ENCODE results near the gene GRIN1. TPM values are rescaled to one million over a fixed set of nuclear protein-coding genes. Genes with fewer than 3 reads are reported as not detected.

The GRIN1 gene
- polyA plus RNA-seq, 4 donors: 0.04 to 0.12 TPM; not detected in 2

- no peak for DNase-seq (ENCODE audit: low read depth in 4 of 4, low spot score in 3 of 4)
Measured at GRCh38 chr9:137173796-137174664, 35.1 kb downstream of the GRIN1 start.

DNA sequence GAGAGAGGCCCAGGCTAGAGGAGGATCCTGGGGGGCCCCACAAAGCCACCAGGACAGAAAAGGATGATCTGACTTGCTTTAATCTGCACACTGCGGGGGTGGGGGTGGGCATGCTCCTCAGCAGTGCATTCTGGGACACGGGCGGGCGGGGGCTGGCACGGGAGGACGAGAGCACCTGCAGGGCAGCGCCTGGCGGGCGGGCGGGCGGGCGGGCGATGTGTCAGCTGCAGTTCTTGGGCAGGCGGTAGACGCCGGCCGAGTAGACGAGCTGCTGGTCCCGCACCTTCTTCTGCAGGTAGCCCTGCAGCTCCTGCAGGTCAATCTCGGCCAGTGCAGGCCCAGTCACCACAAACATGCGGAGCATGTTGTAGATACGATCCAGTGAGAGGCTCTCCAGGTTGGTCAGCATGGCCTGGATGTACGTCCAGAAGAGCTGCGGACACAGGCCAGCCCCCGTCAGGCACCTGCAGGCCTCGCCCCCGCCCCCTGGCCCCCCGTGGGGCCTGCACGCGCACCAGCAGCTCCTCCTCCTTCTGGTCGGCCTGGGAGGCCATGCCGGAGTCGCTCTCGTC, 35.9 kb downstream of the GRIN1 start:
- DNase-seq (ENCODE audit: low read depth in 4 of 4, low spot score in 3 of 4): no peak

DNA sequence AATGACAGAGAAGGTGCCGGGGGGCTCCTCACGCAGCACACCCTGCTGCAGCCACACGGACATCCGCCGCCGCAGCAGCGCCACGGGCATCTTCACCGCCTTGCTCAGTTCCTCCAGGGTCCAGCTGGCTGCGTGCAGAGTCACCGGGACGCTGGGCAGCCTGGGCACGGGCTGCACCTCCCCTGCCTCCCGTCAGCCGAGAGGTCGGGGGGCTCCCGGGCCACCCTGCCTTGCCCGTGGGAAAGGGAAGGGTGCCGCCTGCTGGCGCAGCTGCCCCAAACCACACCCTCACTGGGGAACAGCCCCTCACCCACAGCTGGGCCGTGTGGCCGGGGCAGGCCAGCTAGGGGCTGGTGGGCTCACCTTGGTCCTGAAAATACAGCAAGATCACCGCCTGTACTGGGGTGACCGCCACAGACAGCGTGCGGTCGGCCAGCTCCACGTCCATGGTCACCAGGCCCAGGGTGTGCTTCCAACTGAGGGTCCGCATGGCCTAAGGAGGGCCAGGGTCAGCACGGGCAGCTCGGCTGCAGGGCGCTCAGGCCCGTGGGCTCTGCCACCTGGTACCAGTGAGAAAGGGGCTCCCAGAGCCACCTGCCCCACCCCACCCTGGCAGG, 36.5 kb downstream of the GRIN1 start:
- DNase-seq (ENCODE audit: low read depth in 4 of 4, low spot score in 3 of 4): no peak

- no peak for DNase-seq (ENCODE audit: low read depth in 4 of 4, low spot score in 3 of 4)
Measured at GRCh38 chr9:137176302-137177182, 37.6 kb downstream of the GRIN1 start.

DNA sequence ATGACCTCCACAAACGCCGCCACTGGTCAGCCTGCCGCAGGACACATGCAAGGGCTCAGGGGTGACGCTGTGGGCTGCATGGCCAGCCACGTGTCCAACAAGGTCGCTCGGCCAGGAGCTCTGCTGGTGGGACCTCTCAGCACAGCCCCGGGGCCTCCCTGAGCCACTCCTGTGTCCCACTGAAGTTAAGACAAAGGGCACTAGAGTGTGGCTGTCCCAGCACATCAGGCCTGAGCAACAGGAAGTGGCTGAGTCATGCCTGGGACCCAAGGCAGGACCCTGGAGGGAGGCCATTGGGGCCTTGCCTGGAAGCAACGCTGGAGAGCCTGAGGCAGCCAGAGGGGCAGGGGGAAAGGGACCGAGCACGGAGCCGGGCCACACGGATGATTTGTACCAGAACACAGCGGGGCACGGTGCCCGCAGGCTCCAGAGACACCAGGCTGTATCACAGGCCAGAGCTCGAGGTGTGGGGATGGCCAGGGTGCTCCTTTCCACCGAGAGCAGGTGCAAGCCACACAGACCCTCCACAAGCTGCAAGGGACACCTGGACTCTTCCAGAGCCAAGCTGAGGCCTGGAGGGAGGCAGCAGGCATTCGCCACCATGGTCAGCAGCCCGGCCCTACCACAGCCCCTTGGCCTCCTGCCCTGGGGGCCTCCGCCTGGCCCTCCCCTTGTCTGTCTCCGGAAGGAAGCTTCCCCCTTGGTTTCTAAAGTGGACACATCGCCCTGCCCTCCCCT, 39.4 kb downstream of the GRIN1 start:
- DNase-seq (ENCODE audit: low read depth in 4 of 4, low spot score in 3 of 4): no peak

DNA sequence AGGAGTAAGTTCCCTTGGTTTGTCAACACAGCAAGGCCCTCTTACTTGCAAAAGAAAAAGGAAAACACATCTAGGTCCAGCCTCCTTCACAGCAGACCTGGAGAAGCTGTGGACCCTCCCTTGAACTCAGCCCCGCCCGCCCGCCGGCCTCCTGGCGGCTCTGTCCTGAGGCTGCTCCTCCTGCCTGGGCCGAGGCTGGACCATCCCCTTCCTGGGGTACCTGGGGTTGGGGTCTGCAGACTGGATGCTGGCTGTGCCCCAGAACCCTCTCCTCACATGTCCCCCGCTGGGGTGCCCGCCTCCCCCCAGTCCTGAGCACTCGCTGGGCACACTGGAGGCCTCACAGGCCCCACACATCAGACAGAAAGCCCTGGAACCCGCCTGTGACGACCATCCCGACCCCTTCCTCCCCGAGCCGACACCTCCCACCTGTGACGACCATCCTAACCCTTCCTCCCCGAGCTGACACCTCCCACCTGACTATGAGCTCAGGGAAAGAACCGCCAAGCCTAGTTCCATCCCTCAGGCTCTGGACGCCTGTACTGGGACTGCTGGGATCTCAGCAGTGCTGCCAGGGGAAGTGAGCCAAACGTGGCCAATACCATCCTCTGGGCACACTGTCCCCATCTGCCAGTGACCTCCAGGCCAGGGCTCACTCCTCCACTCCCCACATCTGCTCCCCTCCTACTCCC, 40.1 kb downstream of the GRIN1 start:
- no peak for DNase-seq (ENCODE audit: low read depth in 4 of 4, low spot score in 3 of 4)

DNA sequence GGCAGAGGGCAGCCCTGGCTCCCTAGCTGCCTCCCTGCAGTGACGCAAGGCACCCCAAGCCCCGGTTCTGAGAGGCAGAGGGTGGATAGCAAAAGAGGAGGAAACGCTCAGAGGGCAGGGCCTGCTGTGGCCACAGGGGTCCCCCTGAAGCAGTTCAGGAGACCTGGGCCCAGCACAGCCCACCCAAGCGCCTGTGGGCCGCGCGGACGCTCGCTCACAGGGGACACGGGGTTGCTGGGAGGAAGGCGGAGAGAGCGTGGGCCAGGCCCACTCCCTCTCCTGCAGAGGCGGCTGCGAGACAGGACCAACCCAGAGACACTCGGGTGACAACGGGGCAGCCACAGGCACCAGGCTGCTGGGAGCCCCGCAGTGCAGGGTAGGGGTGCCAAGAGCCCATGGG, 40.8 kb downstream of the GRIN1 start:
- no peak for DNase-seq (ENCODE audit: low read depth in 4 of 4, low spot score in 3 of 4)

DNA sequence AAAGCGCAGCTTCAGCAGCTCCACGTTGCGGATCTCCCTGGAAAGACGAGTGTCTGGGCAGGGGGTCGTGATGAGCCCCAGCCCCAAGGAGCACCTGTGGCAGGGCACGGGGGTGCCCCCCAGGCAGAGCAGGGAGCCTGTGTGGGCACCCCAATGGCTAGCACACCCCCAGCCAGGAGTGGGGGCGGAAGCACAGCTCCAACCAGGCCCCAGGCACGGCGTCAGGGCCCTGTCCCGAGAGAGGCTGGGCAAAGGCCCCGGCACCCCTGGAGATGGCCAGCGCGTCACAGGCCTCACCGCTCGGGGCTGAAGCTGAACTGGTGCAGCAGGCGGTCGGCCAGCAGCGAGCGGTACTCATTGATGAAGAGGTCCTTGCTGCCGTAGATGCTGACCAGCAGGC, 41.5 kb downstream of the GRIN1 start:
- no peak for DNase-seq (ENCODE audit: low read depth in 4 of 4, low spot score in 3 of 4)

DNA sequence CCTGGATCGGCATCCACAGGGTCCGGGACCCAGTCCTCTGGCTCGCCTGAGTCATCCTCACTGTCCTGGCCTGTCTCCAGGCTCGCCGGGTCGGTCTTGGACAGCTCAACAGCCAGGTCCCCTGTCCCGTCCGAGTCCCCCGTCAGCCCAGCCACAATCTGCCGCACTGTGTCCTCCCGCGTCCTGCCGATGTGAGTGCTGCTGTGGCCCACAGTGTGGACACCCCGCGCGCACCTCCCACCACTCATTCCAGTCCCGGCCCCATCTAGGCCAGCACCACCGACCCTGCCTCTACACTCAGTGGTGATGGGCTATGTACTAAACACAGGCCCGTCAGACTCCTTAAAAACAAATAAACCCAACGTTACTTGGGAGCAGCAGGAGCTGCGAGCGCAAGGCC, 42.7 kb downstream of the GRIN1 start:
- no peak for DNase-seq (ENCODE audit: low read depth in 4 of 4, low spot score in 3 of 4)

DNA sequence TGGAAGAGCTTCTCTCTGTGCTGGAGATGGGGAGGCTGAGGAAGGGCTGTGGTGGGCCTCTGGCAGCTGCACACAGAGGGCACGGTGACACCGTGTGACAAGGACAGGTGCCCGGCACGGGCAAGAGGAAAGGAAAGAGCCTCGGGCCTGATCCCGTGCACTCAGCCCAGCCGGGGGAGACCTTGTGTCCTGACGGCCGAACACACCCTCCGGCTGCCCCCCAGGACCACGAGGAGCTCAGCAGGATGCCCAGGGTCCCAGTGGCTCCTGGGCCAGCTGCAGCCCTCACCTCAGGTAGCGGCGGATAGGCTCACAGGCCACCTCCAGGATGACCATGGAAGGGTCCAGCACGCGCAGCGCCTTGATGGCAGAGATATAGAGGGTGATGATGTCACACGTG, 43.9 kb downstream of the GRIN1 start:
- DNase-seq (ENCODE audit: low read depth in 4 of 4, low spot score in 3 of 4): no peak

DNA sequence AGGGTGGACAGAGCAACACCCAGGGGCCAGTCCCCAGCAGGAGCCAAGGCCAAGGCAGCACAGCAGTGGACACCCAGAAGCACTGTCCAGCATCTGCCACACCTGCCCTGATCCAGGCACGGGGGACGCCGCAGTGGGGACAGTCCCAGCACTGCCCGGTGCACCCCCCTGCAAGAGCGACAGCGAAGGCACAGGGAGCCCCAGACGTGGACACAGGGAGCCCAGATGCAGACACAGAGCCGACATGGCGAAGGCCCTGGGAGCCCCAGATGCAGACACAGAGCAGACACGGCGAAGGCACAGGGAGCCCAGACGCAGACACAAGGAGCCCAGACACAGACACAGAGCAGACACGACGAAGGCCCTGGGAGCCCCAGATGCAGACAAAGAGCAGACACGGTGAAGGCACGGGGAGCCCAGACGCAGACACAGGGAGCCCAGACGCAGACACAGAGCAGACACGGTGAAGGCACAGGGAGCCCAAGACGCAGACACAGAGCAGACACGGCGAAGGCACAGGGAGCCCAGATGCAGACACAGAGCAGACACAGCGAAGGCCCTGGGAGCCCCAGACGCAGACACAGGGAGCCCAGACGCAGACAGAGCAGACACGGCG, 45.1 kb downstream of the GRIN1 start:
- no peak for DNase-seq (ENCODE audit: low read depth in 4 of 4, low spot score in 3 of 4)

DNA sequence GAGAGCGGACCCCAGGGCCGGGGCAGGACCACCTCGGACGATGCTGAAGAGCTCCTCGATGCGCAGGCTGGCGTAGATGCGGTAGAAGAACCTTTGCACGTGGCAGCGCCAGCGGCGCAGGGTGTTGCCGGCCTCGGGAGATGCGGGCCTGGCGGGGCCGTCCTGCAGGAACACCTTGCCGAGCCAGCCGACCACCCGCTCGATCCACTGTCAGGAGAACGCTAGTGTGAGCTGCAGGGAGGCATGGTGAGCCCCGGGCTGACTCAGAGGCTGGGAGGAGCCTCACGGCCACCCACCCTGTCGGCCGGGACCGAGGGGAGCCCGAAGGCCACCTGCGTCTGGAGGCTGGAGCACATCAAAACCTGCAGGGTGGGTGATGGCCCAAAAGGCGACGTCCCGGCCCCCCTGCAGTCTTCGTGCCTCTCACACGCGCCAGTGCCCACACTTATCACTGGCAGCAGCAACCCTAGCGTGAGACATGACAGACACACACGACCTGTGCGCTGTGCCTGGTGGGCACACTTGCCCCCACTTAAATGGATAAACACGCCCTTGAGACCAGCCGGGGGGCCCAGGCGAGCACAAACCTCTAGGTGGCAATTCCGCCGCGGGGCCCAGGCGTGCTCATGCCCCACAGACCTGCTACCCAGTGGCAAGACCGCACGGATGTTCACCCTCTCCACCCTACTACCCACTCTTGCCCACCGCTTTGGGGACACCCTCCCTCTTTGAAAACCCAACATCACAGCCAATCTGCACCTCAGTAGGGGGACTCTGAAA, 46.1 kb downstream of the GRIN1 start:
- DNase-seq (ENCODE audit: low read depth in 4 of 4, low spot score in 3 of 4): no peak

GRCh38 chr9:137185921-137186320, 47.0 kb downstream of the GRIN1 start:
- DNase-seq (ENCODE audit: low read depth in 4 of 4, low spot score in 3 of 4): no peak

DNA sequence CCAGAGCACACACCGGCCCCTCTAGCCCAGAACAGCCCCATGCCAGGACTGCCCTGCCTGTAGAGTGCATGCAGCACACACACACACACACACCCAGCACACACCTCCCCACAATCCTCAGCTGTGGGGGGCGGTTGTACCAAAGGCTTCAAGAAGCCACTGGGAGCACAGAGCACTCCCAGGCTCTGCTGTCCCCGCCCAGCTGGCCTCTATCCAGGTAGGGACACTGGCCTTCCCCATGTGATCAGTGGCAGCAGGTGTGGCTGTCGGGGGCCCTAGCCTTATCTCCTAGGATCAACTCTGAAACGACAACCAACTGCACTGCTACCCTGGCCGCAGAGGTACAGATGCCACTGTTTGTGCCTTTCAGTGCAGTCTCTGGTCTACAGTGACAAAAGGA, 47.4 kb downstream of the GRIN1 start:
- no peak for DNase-seq (ENCODE audit: low read depth in 4 of 4, low spot score in 3 of 4)

GRCh38 chr9:137187386-137187785, 48.4 kb downstream of the GRIN1 start:
- no peak for DNase-seq (ENCODE audit: low read depth in 4 of 4, low spot score in 3 of 4)

GRCh38 chr9:137188086-137188489, 49.1 kb downstream of the GRIN1 start:
- no peak for DNase-seq (ENCODE audit: low read depth in 4 of 4, low spot score in 3 of 4)

GRCh38 chr9:137188490-137189296, 49.7 kb downstream of the GRIN1 start, which contains the start of the genes ANAPC2 and SSNA1:
ANAPC2 (minus strand) TSS chr9:137188560; CDS start chr9:137188532, 28 bp downstream.
SSNA1 (plus strand) TSS chr9:137188676; CDS start chr9:137188727, 51 bp downstream.
- DNase-seq (ENCODE audit: low read depth in 4 of 4, low spot score in 3 of 4): peak; percentile 89 to 98 (median 92)

Data from right renal pelvis (tissue), 4 donors.